Measurements from ENCODE around the gene AP3M1. TPM values are rescaled to one million over a fixed set of nuclear protein-coding genes. Genes with fewer than 3 reads are reported as not detected.

Gene AP3M1
- total and polyA plus RNA-seq, 2 donors (not counting 1 experiment from before 2014, with no cell fraction given), result 28.4 to 55.3 TPM

DNA sequence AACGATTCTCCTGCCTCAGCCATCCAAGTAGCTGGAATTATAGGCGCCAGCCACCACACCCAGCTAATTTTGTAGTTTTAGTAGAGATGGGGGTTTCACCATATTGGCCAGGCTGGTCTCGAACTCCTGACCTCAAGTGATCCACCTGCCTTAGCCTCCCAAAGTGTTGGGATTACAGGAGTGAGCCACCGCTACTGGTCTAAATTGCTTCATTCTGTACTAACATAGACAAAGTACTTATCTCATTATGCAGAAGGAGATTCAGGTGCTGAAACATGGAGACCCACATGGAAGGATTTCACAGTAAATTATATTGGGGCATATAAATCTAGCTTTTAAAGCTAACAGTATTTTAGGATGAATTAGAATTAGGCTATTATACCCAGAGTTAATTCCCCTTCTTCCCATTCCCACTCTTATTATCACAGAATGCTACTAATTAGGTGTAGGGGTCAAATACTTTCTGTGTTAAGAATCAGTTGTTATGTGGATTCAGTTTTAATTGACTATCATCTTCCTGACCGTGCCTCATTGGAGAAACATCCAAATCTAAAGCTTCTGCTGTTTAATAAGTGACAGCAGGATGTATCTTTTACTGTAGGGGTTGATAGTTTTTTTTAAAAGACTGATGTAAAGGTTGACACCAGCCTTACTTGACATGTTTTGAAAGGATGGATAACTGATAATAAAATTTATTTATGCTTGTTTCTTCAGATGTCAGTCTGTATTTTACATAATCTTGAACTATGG is 27.6 kb upstream of the AP3M1 start:
- Histone ChIP-seq H3K79me2 (ENCODE audit: control insufficient read depth, insufficient read depth, low read length) (peaks cover 43% of the 10 kb centered on the region), H2AFZ (ENCODE audit: low read length) (no peak overlapping the region), H3K9me3 (ENCODE audit: control insufficient read depth, insufficient read depth, low read depth, low read length) (no peaks in the 10 kb centered on the region), H3K27ac (ENCODE audit: insufficient read depth, low read length) (no peak overlapping the region), H3K9ac (ENCODE audit: insufficient read depth, low read length) (no peak overlapping the region), H3K4me1 (ENCODE audit: control insufficient read depth, extremely low read depth, insufficient read depth, low read length) (no peaks in the 10 kb centered on the region), H3K27me3 (ENCODE audit: control insufficient read depth, insufficient read depth, low read length) (no peaks in the 10 kb centered on the region), H3K4me2 (ENCODE audit: extremely low read depth, insufficient read depth, low read length) (no peak overlapping the region), H3K4me3 (replicated peaks in 1 of 4; ENCODE audit: control extremely low read depth in 1 of 4, insufficient read depth in 1 of 4, low read depth in 3 of 4, low read length in 4 of 4) (no peak overlapping the region), H4K20me1 (ENCODE audit: control insufficient read depth, extremely low read depth, insufficient read depth, low read length) (no peaks in the 10 kb centered on the region), H3K36me3 (ENCODE audit: control insufficient read depth, insufficient read depth, low read length) (no peaks in the 10 kb centered on the region)
- TF ChIP-seq, protein P1, sequence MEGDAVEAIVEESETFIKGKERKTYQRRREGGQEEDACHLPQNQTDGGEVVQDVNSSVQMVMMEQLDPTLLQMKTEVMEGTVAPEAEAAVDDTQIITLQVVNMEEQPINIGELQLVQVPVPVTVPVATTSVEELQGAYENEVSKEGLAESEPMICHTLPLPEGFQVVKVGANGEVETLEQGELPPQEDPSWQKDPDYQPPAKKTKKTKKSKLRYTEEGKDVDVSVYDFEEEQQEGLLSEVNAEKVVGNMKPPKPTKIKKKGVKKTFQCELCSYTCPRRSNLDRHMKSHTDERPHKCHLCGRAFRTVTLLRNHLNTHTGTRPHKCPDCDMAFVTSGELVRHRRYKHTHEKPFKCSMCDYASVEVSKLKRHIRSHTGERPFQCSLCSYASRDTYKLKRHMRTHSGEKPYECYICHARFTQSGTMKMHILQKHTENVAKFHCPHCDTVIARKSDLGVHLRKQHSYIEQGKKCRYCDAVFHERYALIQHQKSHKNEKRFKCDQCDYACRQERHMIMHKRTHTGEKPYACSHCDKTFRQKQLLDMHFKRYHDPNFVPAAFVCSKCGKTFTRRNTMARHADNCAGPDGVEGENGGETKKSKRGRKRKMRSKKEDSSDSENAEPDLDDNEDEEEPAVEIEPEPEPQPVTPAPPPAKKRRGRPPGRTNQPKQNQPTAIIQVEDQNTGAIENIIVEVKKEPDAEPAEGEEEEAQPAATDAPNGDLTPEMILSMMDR (conservative IDR thresholded peaks at IDR 0.05 in 1 of 2, IDR thresholded peaks at IDR 0.05 in 1 of 2; ENCODE audit: low read depth in 1 of 2, low read length in 2 of 2), result no peak
- no peak for TF ChIP-seq EZH2 (IDR thresholded peaks at IDR 0.05; ENCODE audit: low read length, missing control alignments)
- DNase-seq (ENCODE audit: low read depth in 2 of 2), result no peak

DNA sequence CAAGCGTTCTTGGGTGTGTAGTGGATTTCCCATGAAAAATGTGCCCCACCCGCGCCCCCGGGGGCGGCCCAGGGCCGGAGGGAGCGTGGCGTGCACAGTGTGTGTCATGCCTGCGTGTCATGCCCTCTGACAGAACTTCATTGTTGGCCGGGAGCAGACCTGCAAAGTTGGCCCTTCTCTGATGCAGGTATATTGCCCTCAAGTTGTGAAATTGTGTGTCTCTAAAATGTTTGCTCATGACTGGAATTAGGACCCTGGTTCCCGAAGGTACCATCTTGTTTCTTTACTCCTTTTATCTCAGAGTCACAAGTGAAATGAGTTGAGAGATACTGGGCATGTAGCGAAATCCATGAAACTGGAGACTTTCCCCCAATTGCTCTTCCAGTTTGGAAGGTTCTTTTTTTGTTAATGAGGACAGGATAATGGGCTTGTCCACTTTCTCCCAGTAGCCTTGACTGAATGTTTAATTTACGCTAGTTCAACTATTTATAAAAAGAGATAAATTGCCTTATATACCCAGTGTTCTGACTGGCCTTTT is 26.6 kb upstream of the AP3M1 start:
- Histone ChIP-seq H3K4me1 (ENCODE audit: control insufficient read depth, extremely low read depth, insufficient read depth, low read length) (no peaks in the 10 kb centered on the region), H2AFZ (ENCODE audit: low read length) (peak overlapping the region; percentile 93), H3K4me2 (ENCODE audit: extremely low read depth, insufficient read depth, low read length) (peak overlapping the region; percentile 64), H3K36me3 (ENCODE audit: control insufficient read depth, insufficient read depth, low read length) (no peaks in the 10 kb centered on the region), H3K27me3 (ENCODE audit: control insufficient read depth, insufficient read depth, low read length) (no peaks in the 10 kb centered on the region), H3K9ac (ENCODE audit: insufficient read depth, low read length) (peak overlapping the region; percentile 94), H3K79me2 (ENCODE audit: control insufficient read depth, insufficient read depth, low read length) (peaks cover 34% of the 10 kb centered on the region), H4K20me1 (ENCODE audit: control insufficient read depth, extremely low read depth, insufficient read depth, low read length) (no peaks in the 10 kb centered on the region), H3K27ac (ENCODE audit: insufficient read depth, low read length) (peak overlapping the region; percentile 96), H3K9me3 (ENCODE audit: control insufficient read depth, insufficient read depth, low read depth, low read length) (no peaks in the 10 kb centered on the region), H3K4me3 (replicated peaks in 1 of 4; ENCODE audit: control extremely low read depth in 1 of 4, insufficient read depth in 1 of 4, low read depth in 3 of 4, low read length in 4 of 4) (peak overlapping the region; percentile 69 to 91 (median 80))
- DNase-seq (ENCODE audit: low read depth in 2 of 2), result peak; percentile 12 to 37
- no peak for TF ChIP-seq EZH2 (IDR thresholded peaks at IDR 0.05; ENCODE audit: low read length, missing control alignments)
- TF ChIP-seq, protein P1 (conservative IDR thresholded peaks at IDR 0.05 in 1 of 2, IDR thresholded peaks at IDR 0.05 in 1 of 2; ENCODE audit: low read depth in 1 of 2, low read length in 2 of 2), result no peak

DNA sequence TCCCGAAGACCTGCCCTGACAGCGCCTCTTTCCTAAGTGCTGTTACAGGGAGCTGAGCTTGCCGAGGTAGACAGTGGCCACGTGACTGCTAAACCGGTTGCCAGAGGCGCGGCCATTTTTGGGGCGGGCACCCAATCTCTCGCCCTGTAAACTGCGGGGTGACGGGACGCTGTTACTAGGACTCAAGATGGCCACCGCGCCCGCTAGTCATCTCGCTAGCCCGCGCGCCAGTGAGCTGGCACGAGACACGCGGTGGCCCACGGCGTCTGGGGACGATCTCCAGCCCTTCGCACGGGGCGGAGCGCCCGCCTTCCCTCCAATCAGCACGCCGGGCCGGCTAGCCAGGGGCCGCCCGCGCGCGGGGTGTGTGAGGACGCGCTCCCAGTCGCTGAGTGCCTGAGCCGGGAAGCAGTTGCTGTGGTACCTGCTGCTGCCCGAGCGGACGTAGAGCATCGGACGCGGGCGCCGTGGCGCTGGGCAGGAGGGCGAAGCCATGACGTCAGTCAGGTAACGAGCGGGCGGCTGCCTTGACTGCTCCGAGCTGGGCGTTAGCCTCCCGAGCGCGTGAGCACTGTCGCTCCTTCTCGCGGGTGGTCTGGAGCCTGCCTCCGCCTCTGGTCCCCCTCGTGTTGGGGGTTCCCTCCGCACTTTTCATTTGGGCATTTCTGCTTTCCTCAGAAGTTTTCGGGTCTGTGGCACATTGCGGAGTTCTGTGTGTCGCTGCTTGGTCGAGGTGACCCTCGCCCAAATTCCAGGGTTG is 25.9 kb upstream of the AP3M1 start:
- Histone ChIP-seq H3K4me3 (replicated peaks in 1 of 4; ENCODE audit: control extremely low read depth in 1 of 4, insufficient read depth in 1 of 4, low read depth in 3 of 4, low read length in 4 of 4) (peak overlapping the region; percentile 69 to 91 (median 80)), H3K27ac (ENCODE audit: insufficient read depth, low read length) (peak overlapping the region; percentile 96), H3K4me1 (ENCODE audit: control insufficient read depth, extremely low read depth, insufficient read depth, low read length) (no peaks in the 10 kb centered on the region), H3K79me2 (ENCODE audit: control insufficient read depth, insufficient read depth, low read length) (peaks cover 33% of the 10 kb centered on the region), H4K20me1 (ENCODE audit: control insufficient read depth, extremely low read depth, insufficient read depth, low read length) (no peaks in the 10 kb centered on the region), H3K9ac (ENCODE audit: insufficient read depth, low read length) (peak overlapping the region; percentile 94), H3K9me3 (ENCODE audit: control insufficient read depth, insufficient read depth, low read depth, low read length) (no peaks in the 10 kb centered on the region), H3K36me3 (ENCODE audit: control insufficient read depth, insufficient read depth, low read length) (no peaks in the 10 kb centered on the region), H2AFZ (ENCODE audit: low read length) (peak overlapping the region; percentile 93), H3K4me2 (ENCODE audit: extremely low read depth, insufficient read depth, low read length) (peak overlapping the region; percentile 86), H3K27me3 (ENCODE audit: control insufficient read depth, insufficient read depth, low read length) (no peaks in the 10 kb centered on the region)
- TF ChIP-seq, protein P1 (conservative IDR thresholded peaks at IDR 0.05 in 1 of 2, IDR thresholded peaks at IDR 0.05 in 1 of 2; ENCODE audit: low read depth in 1 of 2, low read length in 2 of 2), result no peak
- no peak for TF ChIP-seq EZH2 (IDR thresholded peaks at IDR 0.05; ENCODE audit: low read length, missing control alignments)
- DNase-seq (ENCODE audit: low read depth in 2 of 2), result peak; percentile 91 to 93
